HG02571 (cell line): Measurements from ENCODE around the gene PARD6A.
"Not testable (repeated sequence)": the region's sequence is repeated elsewhere in the genome, so short reads cannot be mapped to it uniquely, and the experiment has no call there.

Experiments
- ATAC-seq: cut with Tn5 transposase; IDR thresholded peaks from one replicate; pipeline ENCODE4 v1.9.1; 2021; ENCODE audit warnings: mild to moderate bottlenecking, moderate library complexity; ENCODE audit not compliant: unreplicated experiment

PARD6A gene

GRCh38 chr16:67685388-67686112, 24.8 kb downstream of the PARD6A start:
- no peak for ATAC-seq

- ATAC-seq, result not testable (repeated sequence)
Observed at GRCh38 chr16:67693517-67694285, 32.9 kb downstream of the PARD6A start.

GRCh38 chr16:67694611-67695010, 33.9 kb downstream of the PARD6A start:
- ATAC-seq, result no peak

- no peak for ATAC-seq
Observed at GRCh38 chr16:67697422-67698185, 36.8 kb downstream of the PARD6A start.

GRCh38 chr16:67699265-67699664, 38.5 kb downstream of the PARD6A start:
- ATAC-seq, result no peak

- no peak for ATAC-seq
Observed at GRCh38 chr16:67701420-67701819, 40.7 kb downstream of the PARD6A start.

- ATAC-seq, result no peak
Observed at GRCh38 chr16:67702130-67702529, 41.4 kb downstream of the PARD6A start.

GRCh38 chr16:67703626-67704025, 42.9 kb downstream of the PARD6A start:
- ATAC-seq, result no peak

GRCh38 chr16:67704110-67704509, 43.4 kb downstream of the PARD6A start:
- no peak for ATAC-seq

GRCh38 chr16:67707210-67707609, 46.5 kb downstream of the PARD6A start:
- no peak for ATAC-seq

- no peak for ATAC-seq
Observed at GRCh38 chr16:67707790-67708189, 47.0 kb downstream of the PARD6A start.

GRCh38 chr16:67708368-67708771, 47.6 kb downstream of the PARD6A start:
- ATAC-seq, result no peak

- ATAC-seq, result no peak
Observed at GRCh38 chr16:67709050-67709449, 48.3 kb downstream of the PARD6A start.

GRCh38 chr16:67710607-67711006, 49.8 kb downstream of the PARD6A start:
- no peak for ATAC-seq
